D721Med (cell line): ENCODE measurements around the gene RPS6KA4.

Source experiments
- DNase-seq: peaks from one replicate; pipeline ENCODE4 v3.0.0; 2011; ENCODE audit warnings: low spot score; ENCODE audit not compliant: insufficient read length
- FAIRE-seq: peaks from 2 replicates; lab custom pipeline; 2011; peaks lifted over from hg19 to GRCh38; lab: Jason Lieb, UNC
- CTCF ChIP-seq: IDR thresholded peaks from 2 replicates; pipeline ENCODE4 v1.5.1; 2012; ENCODE audit warnings: mild to moderate bottlenecking, control low read depth; ENCODE audit not compliant: insufficient read depth; ENCODE audit errors: missing control alignments

RPS6KA4 gene

GRCh38 chr11:64364435-64364834, 5.5 kb downstream of the RPS6KA4 start:
- DNase-seq, result no peak
- no peak for TF ChIP-seq CTCF
- FAIRE-seq, result no peak

GRCh38 chr11:64364911-64365310, 5.9 kb downstream of the RPS6KA4 start:
- no peak for TF ChIP-seq CTCF
- FAIRE-seq (no peak), DNase-seq (no peak)

GRCh38 chr11:64366751-64367150, 7.8 kb downstream of the RPS6KA4 start:
- FAIRE-seq (no peak), DNase-seq (no peak)
- no peak for TF ChIP-seq CTCF

GRCh38 chr11:64367931-64368672, 9.1 kb downstream of the RPS6KA4 start:
- no peak for TF ChIP-seq CTCF
- FAIRE-seq (no peak), DNase-seq (no peak)

GRCh38 chr11:64368673-64369074, 9.7 kb downstream of the RPS6KA4 start:
- TF ChIP-seq CTCF, result no peak
- DNase-seq (no peak), FAIRE-seq (no peak)

- no peak for TF ChIP-seq CTCF
- no peak for FAIRE-seq
- DNase-seq, result no peak
Observed at GRCh38 chr11:64369440-64370421, 10.8 kb downstream of the RPS6KA4 start.

GRCh38 chr11:64371201-64371600, 12.2 kb downstream of the RPS6KA4 start:
- DNase-seq (no peak), FAIRE-seq (no peak)
- TF ChIP-seq CTCF, result no peak
